Measurements from ENCODE around the gene SLC35E1.

The SLC35E1 gene

GRCh38 chr19:16596399-16596798 lies 24.2 kb upstream of the SLC35E1 start:
- DNase-seq (ENCODE audit: low spot score): no peak

DNA sequence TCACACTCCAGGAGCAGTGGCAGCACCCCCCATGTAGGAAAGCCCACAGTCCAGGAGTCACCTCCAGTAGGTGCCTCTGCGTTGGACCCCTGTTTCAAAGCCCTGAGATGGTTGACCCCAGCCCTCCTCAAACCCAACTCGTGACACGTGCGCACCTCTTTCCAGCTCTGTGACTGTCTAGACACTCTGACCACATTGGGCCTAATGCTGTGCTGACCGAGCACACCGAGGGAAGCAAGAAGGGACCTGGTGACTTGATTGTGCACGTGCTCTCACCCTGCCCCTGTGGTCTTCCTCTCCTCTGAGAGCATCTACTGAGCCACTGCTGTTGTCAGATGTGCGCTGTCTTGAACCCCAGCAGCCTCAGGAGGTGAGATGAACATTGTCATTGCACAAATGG lies 22.9 kb upstream of the SLC35E1 start:
- DNase-seq (ENCODE audit: low spot score): no peak

DNA sequence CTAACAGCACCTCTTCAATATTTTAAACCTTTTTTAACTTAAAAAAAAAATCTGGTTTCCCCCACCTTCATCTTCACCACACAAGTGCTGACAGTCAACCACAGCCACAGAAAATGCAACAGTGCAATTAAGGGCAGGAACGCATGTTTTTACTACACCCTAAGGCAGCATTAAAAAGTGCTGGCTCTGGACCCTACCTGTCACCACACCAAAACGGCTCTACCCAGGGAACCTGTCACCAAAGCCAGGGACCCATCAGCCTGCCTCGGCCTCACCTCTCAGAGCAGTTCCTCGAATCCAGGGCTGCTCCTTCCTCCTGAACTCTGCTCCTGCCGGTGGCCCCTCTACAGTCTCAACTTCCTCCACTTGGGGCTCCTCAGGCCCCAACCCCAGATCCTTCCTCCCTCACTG lies 22.5 kb upstream of the SLC35E1 start:
- DNase-seq (ENCODE audit: low spot score): no peak

GRCh38 chr19:16594131-16594586 lies 21.9 kb upstream of the SLC35E1 start:
- DNase-seq (ENCODE audit: low spot score): no peak

- DNase-seq (ENCODE audit: low spot score): no peak
These were observed 21.0 kb upstream of the SLC35E1 start for GRCh38 chr19:16593181-16593580.

- DNase-seq (ENCODE audit: low spot score): no peak
These were observed 19.8 kb upstream of the SLC35E1 start for GRCh38 chr19:16591803-16592556.

- DNase-seq (ENCODE audit: low spot score): no peak
These were observed 18.9 kb upstream of the SLC35E1 start for GRCh38 chr19:16590876-16591802.

DNA sequence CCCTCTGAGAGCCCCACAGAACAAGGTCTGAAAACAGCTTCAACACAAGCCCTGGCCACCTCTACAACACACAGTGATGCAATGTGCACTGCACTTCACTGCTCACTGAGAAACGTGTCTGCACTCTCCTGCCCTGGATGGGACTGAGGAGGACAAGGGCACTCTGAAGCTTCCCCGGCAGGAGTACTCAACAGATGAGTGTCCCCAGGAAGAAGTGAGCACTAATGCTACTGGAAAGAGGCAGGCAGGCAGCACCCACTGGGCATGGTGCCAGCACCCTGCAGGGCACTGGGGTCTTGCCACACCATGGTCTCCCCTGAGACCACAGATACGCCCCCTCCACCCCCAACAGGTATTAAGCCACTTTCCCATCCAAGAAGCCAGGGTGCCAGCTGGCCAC lies 17.7 kb upstream of the SLC35E1 start:
- DNase-seq (ENCODE audit: low spot score): no peak

- no peak for DNase-seq (ENCODE audit: low spot score)
These were observed 16.8 kb upstream of the SLC35E1 start for GRCh38 chr19:16588824-16589577.

DNA sequence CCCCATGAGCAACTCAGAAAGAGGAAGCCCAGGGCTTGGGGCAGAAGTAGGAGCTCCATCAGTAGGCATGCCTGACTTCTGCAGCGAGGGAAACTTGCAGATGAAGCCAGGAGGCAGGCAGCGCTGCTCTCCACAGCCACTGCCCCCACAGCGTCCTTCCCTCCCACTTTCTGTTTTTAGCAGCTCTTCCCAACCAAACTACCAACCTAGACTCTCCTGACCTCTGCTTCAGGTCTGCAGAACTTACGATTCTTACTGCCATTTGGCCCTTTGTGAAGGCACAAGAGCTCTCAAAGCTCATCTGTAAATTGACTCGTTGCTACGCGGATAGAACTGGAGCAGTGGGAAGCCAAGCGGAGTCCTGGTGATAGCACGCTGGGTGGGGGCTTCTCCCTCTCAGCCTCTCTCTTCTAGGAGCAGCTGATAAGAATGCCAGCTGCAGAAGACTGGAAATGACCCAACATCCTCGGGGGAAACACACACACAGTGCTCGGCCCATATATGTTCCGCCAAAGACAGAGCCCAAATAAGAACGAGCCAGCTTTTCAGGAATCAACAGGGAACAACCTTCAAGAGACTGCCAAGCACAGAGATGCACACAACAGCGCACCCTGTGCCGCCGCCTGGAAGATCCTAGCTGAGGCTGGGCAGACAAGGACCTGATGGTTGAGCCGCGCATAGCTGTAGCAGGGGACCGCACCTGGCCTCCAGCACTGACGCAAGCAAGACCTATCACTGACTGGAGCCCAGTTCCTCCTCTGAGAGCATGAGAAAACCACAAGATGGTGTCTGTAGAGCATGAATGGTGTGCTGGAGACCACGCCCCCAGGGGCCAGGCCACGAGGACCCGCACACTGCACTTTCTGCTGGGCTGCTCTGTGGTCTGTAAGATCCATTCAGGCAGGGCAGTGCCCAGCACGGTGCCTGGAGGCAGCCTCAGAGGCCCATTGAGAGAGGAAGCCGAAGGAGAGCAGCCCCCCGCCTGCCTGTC lies 15.9 kb upstream of the SLC35E1 start:
- no peak for DNase-seq (ENCODE audit: low spot score)

GRCh38 chr19:16586991-16587832 lies 15.0 kb upstream of the SLC35E1 start:
- DNase-seq (ENCODE audit: low spot score): no peak

GRCh38 chr19:16586477-16586871 lies 14.3 kb upstream of the SLC35E1 start:
- no peak for DNase-seq (ENCODE audit: low spot score)

- no peak for DNase-seq (ENCODE audit: low spot score)
These were observed 13.7 kb upstream of the SLC35E1 start for GRCh38 chr19:16585808-16586476.

DNA sequence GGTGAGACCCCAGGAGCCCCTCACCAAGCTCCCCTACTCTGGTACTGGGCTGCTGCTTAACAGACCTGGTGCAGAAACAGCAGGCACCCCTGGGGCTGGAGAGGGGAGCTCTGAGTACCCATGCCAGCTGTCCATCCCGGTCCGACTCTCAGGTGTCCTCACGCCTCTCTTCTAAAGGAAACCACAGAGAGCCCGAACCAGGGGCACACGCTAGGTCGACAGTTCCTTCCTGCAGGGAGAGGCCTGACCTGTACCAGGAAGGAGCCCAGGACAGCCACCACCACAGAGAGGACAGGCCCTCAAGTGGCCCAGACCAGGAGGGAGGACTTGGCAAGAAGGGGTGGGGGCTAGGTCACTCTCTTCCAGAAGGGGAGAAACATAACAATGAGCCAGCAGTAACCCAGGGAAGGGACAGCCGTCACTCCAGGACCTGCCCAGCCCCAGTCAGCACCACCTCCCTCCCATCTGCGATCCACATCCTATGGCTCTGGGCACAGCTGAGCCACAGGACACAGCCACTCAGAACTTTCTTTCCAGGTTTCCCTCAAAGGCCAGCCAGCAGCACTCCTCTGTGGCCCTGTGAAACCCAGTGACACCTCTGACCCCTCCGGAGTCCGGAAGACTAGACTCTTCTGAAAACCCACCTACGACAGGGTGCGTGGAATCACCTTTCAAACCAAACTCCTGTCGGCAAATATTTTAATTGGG lies 13.0 kb upstream of the SLC35E1 start:
- DNase-seq (ENCODE audit: low spot score): no peak

- peak; percentile 58 for DNase-seq (ENCODE audit: low spot score)
These were observed 12.3 kb upstream of the SLC35E1 start for GRCh38 chr19:16584248-16585093.

GRCh38 chr19:16582486-16583261 lies 10.5 kb upstream of the SLC35E1 start:
- no peak for DNase-seq (ENCODE audit: low spot score)

- no peak for DNase-seq (ENCODE audit: low spot score)
These were observed 9.7 kb upstream of the SLC35E1 start for GRCh38 chr19:16581971-16582343.
